Measurements from ENCODE around the gene PRKCA.

DNA sequence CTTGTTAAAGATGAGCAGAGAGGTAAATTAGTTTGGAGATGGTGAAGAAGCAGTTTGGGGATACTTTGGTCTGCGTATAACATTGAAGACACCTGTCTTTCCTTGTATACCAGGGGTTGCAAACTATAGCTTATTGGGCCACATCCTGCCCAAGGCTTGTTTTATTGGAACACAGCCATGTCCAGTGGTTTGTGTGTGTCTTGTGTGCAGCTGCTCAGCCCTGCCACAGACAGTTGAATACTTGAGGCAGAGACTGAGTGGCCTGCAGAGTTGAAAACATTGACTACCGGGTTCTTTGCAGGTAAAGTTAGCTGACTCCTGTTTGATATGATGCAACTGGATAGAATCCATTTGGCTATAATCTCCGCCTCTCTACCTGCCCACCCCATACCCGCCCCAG lies 224.4 kb downstream of the PRKCA start:
- TF ChIP-seq, protein P1, sequence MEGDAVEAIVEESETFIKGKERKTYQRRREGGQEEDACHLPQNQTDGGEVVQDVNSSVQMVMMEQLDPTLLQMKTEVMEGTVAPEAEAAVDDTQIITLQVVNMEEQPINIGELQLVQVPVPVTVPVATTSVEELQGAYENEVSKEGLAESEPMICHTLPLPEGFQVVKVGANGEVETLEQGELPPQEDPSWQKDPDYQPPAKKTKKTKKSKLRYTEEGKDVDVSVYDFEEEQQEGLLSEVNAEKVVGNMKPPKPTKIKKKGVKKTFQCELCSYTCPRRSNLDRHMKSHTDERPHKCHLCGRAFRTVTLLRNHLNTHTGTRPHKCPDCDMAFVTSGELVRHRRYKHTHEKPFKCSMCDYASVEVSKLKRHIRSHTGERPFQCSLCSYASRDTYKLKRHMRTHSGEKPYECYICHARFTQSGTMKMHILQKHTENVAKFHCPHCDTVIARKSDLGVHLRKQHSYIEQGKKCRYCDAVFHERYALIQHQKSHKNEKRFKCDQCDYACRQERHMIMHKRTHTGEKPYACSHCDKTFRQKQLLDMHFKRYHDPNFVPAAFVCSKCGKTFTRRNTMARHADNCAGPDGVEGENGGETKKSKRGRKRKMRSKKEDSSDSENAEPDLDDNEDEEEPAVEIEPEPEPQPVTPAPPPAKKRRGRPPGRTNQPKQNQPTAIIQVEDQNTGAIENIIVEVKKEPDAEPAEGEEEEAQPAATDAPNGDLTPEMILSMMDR (IDR thresholded peaks at IDR 0.05) = no peak
- TF ChIP-seq POLR2AphosphoS5 (IDR thresholded peaks at IDR 0.05; ENCODE audit: insufficient read depth in 1 of 2, low read depth in 1 of 2) = no peak
- no peak for TF ChIP-seq POLR2A (IDR thresholded peaks at IDR 0.05)

Measured in vagina (tissue), 2 donors.